PFSK-1 (cell line): ENCODE data around the gene MYL6B.
A peak's percentile ranks its signal among the peaks of the same experiment; 100 is the strongest.

Experiments used
- FOXP2 ChIP-seq: optimal IDR thresholded peaks from 2 replicates; pipeline ENCODE3; 2011; ENCODE audit warnings: borderline replicate concordance, control low read depth, inconsistent platforms; ENCODE audit not compliant: insufficient read depth; ENCODE audit errors: extremely low read length, extremely low read depth
- POLR2AphosphoS5 ChIP-seq: IDR thresholded peaks from 2 replicates; pipeline ENCODE4 v1.6.1; 2012; ENCODE audit warnings: low read depth, mild to moderate bottlenecking, control low read depth, low read length, moderate library complexity
- SIN3A ChIP-seq: IDR thresholded peaks from 2 replicates; pipeline ENCODE4 v1.6.1; 2012; ENCODE audit warnings: mild to moderate bottlenecking, low read length, moderate library complexity, borderline replicate concordance; ENCODE audit not compliant: insufficient read depth
- TAF1 ChIP-seq: IDR thresholded peaks from 2 replicates; pipeline ENCODE4 v1.6.1; 2012; ENCODE audit warnings: low read length, control low read depth, borderline replicate concordance; ENCODE audit not compliant: insufficient read depth
- TF ChIP-seq, protein P1 (sequence below), 2 experiments: IDR thresholded peaks; 2 replicates each; pipeline versions ENCODE4 v1.6.1 to v1.8.0; 2011 to 2012; ENCODE audit warnings: low read depth in 2 of 2, low read length in 2 of 2, control low read depth in 1 of 2, inconsistent platforms in 1 of 2, mild to moderate bottlenecking in 1 of 2, moderate library complexity in 1 of 2; ENCODE audit not compliant: insufficient read depth in 1 of 2

Gene MYL6B

DNA sequence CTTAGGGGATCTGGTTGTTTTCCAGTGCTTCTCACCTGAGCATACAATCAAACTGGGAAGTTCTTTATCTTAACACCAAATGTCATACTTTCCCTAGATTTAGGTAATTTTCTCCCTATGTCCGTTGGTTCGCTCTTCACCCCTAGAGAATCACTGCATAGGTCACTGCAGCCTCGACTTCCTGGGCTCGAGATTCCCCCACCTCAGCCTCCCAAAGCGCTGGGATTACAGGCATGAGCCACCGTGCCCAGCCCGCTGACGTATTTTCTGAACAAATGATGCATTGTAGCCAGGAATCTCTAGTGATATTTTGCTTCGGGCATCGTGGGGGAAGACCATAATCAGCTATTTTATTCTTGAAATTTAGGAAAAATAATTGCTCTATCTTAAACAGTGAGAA lies 37.1 kb upstream of the MYL6B start:
- TF ChIP-seq POLR2AphosphoS5 = no peak
- TF ChIP-seq, protein P1, sequence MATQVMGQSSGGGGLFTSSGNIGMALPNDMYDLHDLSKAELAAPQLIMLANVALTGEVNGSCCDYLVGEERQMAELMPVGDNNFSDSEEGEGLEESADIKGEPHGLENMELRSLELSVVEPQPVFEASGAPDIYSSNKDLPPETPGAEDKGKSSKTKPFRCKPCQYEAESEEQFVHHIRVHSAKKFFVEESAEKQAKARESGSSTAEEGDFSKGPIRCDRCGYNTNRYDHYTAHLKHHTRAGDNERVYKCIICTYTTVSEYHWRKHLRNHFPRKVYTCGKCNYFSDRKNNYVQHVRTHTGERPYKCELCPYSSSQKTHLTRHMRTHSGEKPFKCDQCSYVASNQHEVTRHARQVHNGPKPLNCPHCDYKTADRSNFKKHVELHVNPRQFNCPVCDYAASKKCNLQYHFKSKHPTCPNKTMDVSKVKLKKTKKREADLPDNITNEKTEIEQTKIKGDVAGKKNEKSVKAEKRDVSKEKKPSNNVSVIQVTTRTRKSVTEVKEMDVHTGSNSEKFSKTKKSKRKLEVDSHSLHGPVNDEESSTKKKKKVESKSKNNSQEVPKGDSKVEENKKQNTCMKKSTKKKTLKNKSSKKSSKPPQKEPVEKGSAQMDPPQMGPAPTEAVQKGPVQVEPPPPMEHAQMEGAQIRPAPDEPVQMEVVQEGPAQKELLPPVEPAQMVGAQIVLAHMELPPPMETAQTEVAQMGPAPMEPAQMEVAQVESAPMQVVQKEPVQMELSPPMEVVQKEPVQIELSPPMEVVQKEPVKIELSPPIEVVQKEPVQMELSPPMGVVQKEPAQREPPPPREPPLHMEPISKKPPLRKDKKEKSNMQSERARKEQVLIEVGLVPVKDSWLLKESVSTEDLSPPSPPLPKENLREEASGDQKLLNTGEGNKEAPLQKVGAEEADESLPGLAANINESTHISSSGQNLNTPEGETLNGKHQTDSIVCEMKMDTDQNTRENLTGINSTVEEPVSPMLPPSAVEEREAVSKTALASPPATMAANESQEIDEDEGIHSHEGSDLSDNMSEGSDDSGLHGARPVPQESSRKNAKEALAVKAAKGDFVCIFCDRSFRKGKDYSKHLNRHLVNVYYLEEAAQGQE (IDR thresholded peaks at IDR 0.05; ENCODE audit: insufficient read depth in 1 of 2, low read depth in 2 of 2, low read length in 2 of 2) = no peak
- no peak for TF ChIP-seq FOXP2
- TF ChIP-seq TAF1 = no peak
- TF ChIP-seq SIN3A = no peak

- TF ChIP-seq FOXP2 (no peak), TAF1 (peak; percentile 99), POLR2AphosphoS5 (peak; percentile 100), SIN3A (0 out of 2 replicates have a peak, but pooled peaks have one; percentile 18)
- TF ChIP-seq, protein P1 (IDR thresholded peaks at IDR 0.05; ENCODE audit: insufficient read depth in 1 of 2, low read depth in 2 of 2, low read length in 2 of 2) = peak in 1 of 2 experiments; percentile 69; a peak in 2 of 4 replicates
These were observed 35.9 kb upstream of the MYL6B start, which contains the start of gene RPL41 for GRCh38 chr12:56116267-56117081. RPL41 (plus strand) TSS chr12:56116633.

DNA sequence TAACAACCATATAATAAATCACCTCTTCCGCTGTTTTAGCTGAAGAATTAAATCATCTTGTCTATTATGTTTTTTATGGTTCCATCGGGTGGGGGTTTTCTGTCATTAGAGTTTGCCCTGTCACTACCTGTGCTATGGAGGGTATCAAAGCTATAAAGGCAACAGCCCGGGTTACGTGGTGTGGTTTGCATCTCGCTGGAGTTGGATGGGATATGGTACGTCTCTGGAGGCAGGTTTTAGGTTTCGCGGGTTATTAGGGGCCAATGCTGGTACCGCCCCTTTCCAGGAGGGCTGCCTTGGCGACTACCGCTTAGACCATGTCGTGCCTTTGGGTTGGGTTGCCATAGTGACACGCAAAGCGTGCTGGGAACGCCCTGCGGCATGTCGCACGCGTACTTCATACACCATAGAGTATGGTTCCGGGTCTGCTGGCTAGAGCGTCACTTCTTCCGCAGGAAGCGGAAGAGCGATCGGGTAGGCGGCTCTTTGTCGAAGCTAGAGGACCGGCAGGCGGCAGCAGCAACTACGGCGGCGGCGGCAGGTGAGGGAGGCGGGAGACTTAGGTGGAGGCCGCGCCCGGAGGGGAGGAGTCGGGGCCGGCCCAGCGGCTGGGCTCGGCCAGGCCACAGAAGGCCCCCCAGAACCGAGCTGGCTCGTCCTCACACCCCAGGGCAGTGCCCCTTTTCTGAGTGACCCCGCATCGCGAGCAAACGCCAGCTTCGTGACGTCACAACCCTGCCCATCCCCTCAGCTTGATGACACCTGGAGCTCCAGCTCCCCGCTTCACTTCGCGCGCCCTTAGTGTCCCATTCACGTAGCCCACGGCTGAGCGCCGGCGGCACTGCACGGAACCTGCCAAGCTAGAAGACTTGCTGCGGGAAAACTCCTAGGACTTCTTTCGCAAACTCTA lies 34.4 kb upstream of the MYL6B start, which contains the start of gene ZC3H10:
ZC3H10 (plus strand) TSS at position 489 of the 910 bp plus-strand sequence. CDS start 2,297 bp downstream, outside the sequence.
- TF ChIP-seq TAF1 (peak; percentile 89; the same call in 1 of the 2 replicates), FOXP2 (peak; percentile 94), POLR2AphosphoS5 (peak; percentile 99), SIN3A (peak; percentile 100)
- TF ChIP-seq, protein P1 (IDR thresholded peaks at IDR 0.05; ENCODE audit: insufficient read depth in 1 of 2, low read depth in 2 of 2, low read length in 2 of 2) = peak; percentile 48 to 56; a peak in 2 of 4 replicates

- TF ChIP-seq FOXP2 (no peak), SIN3A (no peak), POLR2AphosphoS5 (no peak), TAF1 (no peak)
- TF ChIP-seq, protein P1 (IDR thresholded peaks at IDR 0.05; ENCODE audit: insufficient read depth in 1 of 2, low read depth in 2 of 2, low read length in 2 of 2) = no peak
These were observed 33.6 kb upstream of the MYL6B start for GRCh38 chr12:56118688-56119357.
